Measurements from ENCODE around the gene ANKAR.
"Not testable (repeated sequence)": the region's sequence is repeated elsewhere in the genome, so short reads cannot be mapped to it uniquely, and the experiment has no call there.

The ANKAR gene

GRCh38 chr2:189674374-189675112, at the start of gene ANKAR:
Gene ANKAR, plus strand, starts transcription at chr2:189674670. Its CDS starts 1,821 bp downstream, at chr2:189676491.
- in situ Hi-C loops (cut with HindIII; ENCODE audit: low sequenced_read_pairs): no loop called here

DNA sequence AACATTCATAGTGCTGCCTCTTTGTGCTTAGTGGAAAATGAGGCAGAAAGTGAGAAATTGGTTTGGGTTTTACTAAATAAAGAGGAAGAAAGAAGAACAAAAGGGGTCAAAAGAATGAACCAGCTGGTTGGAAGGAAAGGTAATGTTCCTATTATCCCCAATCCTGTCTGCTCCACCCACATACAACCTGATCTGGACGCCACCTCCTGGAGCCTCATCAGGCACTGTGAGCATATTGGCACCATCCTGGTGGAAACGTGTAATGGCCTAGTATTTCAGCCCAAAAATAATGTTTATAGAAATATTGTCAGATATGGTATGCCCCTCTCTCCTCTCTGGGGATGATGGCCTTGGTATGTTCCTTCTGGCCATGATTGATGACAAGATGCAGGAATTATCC, 48.8 kb upstream of the ANKAR start:
- in situ Hi-C loops (cut with HindIII; ENCODE audit: low sequenced_read_pairs): no loop called here

DNA sequence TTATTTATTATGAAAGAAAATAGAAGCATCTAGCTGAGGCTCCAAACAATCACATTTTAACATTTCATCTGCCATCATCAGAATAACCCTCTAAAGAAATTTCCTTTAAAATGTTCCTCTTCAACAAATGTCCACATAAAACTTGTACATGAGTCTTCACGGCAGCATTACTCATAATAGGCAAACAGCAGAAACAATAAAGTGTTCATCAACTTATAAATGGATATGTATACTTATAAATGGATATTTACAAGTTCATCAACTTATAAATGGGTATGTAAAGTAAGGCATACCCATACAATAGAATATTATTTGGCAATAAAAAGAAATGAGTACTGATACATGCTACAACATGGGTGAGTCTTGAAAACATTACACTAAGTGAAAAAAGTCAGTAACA, 46.7 kb upstream of the ANKAR start:
- in situ Hi-C loops (cut with HindIII; ENCODE audit: low sequenced_read_pairs): no loop called here

DNA sequence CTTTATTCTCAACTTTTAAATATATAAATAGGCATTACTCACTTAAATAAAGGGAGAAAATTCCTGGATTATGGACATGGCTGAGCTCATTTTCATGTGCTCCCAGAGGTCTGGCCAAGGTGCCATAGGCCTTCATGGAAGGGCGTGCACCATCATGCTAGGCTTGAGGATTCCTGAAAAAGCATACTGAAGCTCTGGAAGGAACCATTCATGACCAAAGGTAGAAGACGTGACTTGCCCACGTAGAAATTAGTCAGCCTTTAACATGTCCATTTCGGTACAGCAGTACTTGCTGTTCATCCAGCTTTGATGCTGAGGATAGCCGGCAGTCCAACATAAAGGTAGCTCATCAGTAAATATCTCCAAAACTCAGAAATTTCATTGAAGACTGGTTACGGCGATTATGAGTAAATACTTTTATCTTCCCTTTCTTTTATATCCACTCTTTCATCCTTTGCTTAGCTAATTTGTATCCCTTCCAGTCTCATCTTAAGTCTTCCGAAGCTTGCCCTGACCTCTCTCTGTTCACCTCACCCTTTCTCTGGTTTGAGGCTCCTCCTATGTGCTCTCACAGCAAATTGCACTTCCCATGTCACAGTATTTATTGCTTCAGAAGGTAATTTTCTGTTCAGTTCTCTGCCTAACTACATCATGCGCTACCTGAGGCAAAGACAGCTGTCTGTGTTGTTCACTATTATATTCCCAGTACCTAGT, 45.5 kb upstream of the ANKAR start:
- in situ Hi-C loops (cut with HindIII; ENCODE audit: low sequenced_read_pairs): no loop called here

DNA sequence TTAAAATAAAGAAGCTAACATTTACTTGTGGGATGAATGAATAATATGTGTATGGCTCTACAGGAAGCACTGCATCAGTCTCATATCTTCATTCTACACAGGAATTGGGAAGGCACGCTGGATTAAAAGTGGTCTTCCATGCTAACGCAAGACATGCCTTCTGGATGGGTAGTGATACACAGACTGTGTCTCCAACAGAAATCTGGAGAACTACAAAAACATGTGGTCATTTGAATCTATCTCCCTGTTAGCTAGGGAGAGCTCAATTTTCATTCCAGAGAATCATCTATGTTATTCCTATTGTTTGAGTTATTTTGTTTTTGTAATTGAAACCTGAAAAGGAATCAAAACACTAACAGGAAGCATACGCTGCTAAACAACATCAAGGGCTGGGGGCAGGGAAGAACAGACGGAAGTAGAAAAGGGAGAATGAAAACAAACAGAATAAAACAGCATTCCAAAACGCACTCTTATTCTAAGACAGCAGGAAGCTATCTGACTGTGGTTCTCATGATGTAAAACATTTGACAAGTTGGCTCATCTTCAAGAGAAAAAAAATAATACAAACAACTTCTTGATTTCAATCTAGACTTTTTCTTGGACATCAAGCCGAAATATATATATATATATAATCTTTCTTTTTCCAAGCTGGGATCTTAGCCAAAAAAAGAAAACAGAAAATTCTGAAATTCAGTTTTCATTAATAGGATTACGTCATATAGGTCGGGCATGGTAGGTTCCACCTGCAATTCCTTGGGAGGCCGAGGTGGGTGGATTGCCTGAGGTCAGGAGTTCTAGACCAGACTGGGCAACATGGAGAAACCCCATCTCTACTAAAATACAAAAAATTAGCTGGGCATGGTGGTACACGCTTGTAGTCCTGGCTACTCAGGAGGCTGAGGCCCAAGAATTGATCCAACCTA, 44.7 kb upstream of the ANKAR start:
- in situ Hi-C loops (cut with HindIII; ENCODE audit: low sequenced_read_pairs): no loop called here

DNA sequence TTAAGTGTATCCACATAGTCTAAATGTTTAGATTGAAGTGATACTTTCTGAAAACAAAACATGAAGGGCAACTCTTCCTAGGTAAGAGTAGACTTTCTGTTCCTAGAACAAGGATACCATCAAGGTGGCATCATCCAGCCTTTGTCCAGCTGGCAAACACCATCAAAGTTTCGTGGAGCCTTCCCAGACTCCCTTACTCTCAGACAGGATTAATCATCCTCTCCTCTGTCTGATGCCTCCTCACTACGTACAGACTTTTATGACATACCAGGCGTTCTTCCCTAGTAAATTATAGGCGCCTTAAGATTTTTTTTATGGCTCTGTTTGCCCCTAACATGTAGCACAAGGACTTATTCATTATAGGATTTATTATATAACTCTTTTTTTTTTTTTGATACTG, 42.6 kb upstream of the ANKAR start:
- in situ Hi-C loops (cut with HindIII; ENCODE audit: low sequenced_read_pairs): no loop called here

GRCh38 chr2:189633392-189633811, 41.1 kb upstream of the ANKAR start:
- in situ Hi-C loops (cut with HindIII; ENCODE audit: low sequenced_read_pairs): no loop called here

GRCh38 chr2:189635353-189635752, 39.1 kb upstream of the ANKAR start:
- in situ Hi-C loops (cut with HindIII; ENCODE audit: low sequenced_read_pairs): no loop called here

DNA sequence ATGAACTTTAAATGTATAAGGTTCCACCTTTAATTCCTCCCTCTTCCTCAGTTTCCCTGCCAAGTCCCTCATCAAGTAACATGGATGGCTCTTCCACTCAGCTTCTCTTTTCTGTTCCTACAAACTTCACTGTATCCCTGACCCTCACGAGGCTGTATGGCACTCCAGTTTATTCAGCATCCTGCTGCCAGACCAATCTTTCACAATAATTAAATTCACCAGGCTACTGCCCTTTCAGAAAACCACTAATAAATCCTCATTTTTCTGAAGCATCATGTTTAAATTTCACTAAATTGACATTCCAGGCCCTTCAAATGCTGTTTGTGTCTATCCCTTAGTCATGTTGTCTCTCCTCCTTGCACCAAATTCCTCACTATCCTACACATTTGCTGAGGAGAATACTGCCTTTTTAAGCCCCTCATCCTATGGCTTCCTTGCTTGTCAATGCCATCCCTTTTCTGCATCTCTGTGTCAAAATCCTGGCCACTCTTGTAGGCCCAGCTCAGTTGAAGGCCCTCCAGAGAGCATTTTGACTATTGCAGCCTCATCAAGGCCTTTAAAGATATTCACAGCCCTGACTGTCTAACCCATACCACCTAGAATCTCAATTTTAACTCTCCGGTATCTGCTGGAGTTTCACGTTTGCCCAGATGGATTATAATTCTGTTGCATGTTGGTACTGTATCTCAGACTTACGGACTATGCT, 36.0 kb upstream of the ANKAR start:
- in situ Hi-C loops (cut with HindIII; ENCODE audit: low sequenced_read_pairs): no loop called here

- in situ Hi-C loops (cut with HindIII; ENCODE audit: low sequenced_read_pairs): no loop called here
Measured at GRCh38 chr2:189639007-189639609, 35.4 kb upstream of the ANKAR start.

- in situ Hi-C loops (cut with HindIII; ENCODE audit: low sequenced_read_pairs): no loop called here
Measured at GRCh38 chr2:189641002-189641401, 33.5 kb upstream of the ANKAR start.

DNA sequence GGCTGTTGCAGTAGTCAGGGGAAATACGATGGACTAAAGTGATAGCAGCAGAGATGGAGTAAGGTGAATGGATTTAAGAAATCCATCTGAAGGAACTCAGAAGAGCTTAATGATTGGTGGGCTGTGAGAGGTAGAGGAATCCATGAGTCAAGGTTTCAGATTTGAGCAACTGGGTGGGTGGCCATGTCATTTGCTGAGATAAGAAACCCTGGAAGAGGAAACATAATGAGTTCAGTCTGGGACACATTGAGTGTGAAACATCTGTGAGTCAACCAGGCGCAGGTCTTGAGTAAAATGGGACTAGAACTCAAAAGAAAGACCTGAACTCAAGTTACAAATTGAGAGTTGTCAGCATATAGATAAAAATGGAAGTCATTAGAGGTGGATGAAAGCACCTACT, 32.9 kb upstream of the ANKAR start:
- in situ Hi-C loops (cut with HindIII; ENCODE audit: low sequenced_read_pairs): no loop called here

- in situ Hi-C loops (cut with HindIII; ENCODE audit: low sequenced_read_pairs): no loop called here
Measured at GRCh38 chr2:189646521-189646920, 27.9 kb upstream of the ANKAR start.

- in situ Hi-C loops (cut with HindIII; ENCODE audit: low sequenced_read_pairs): no loop called here
Measured at GRCh38 chr2:189648846-189649509, 25.5 kb upstream of the ANKAR start.

DNA sequence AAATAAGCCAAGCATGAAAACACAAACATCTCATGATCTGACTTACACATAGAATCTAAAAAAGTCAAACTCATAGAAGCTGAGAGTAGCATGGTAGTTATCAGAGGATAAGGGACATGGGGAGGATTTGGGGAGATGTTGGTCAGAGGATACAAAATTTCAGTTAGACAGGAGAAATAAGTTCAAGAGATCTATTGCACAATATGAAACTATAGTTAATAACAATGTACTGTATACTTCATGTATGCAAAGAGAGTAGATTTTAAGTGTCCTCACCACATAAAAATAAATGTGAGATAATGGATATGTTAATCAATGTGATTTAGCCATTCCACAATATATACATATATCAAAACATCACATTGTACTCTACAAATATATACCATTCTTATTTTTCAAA, 23.2 kb upstream of the ANKAR start:
- in situ Hi-C loops (cut with HindIII; ENCODE audit: low sequenced_read_pairs): no loop called here

DNA sequence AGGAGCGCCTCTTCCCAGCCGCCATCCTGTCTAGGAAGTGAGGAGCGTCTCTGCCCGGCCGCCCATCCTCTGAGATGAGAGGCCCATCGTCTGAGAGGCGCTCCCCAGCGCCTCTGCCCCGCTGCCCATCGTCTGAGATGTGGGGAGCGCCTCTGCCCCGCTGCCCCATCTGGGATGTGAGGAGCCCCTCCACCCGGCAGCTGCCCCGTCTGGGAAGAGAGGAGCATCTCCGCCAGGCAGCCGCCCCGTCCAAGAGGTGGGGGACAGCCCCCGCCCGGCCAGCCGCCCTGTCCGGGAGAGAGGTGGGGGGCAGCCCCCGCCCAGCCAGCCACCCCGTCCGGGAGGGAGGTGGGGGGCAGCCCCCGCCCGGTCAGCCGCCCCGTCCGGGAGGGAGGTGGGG, 21.0 kb upstream of the ANKAR start:
- in situ Hi-C loops (cut with HindIII; ENCODE audit: low sequenced_read_pairs): not testable (repeated sequence)

GRCh38 chr2:189654641-189655040, 19.8 kb upstream of the ANKAR start:
- in situ Hi-C loops (cut with HindIII; ENCODE audit: low sequenced_read_pairs): no loop called here

GRCh38 chr2:189657867-189658266, 16.6 kb upstream of the ANKAR start:
- in situ Hi-C loops (cut with HindIII; ENCODE audit: low sequenced_read_pairs): no loop called here

DNA sequence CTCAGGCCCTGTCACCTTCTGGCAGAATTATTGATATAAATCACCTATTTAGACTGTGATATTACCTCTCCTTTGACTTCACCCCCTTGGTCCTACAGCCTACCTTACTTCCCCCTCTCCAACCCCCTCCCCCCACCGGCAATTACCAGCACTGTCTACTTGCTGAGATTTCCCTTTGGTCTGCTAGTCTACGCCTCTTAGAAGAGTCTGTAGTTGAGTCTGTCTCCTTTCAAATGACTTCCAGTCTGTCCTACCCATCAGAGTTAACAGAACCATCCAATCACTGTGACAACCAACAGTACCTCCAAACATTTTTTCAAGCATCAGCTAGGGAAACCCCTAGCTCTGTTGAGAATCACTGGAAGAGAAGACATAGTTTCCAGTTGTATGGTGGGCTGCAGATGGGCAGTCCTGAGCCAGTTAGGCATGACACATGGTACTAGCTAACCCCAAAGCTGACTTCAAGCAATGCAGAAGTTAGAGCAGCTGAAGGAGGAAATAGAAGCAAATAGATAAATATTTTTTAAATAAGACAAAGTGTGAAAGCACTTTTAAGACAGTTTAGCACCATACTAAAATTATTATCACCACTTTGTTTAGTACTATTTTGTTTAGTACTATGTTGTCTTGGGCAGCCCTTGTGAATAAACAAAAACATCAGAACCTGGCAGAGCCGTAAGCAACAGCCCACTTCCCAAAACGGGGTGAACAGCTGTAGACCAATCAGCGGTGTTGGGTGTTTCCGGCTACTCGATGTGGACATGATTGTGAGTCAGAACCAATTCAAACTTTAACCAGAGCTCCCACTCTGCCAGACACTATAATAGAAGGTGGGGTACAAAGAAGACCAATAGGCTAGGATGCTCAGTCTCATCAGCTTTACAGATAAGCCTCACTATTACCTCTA, 15.9 kb upstream of the ANKAR start:
- in situ Hi-C loops (cut with HindIII; ENCODE audit: low sequenced_read_pairs): no loop called here

Data from DLD1 (cell line).